Hippocampal formation (tissue), 2 donors: ENCODE results near the gene DMRTA1.
A peak's percentile ranks its signal among the peaks of the same experiment; 100 is the strongest.
"Not testable (repeated sequence)": the region's sequence is repeated elsewhere in the genome, so short reads cannot be mapped to it uniquely, and the experiment has no call there.

ENCODE experiments used
- DNase-seq, 2 donors: peaks; one replicate each; lab custom pipeline; 2025; lab: John Stamatoyannopoulos, UW

The DMRTA1 gene

DNA sequence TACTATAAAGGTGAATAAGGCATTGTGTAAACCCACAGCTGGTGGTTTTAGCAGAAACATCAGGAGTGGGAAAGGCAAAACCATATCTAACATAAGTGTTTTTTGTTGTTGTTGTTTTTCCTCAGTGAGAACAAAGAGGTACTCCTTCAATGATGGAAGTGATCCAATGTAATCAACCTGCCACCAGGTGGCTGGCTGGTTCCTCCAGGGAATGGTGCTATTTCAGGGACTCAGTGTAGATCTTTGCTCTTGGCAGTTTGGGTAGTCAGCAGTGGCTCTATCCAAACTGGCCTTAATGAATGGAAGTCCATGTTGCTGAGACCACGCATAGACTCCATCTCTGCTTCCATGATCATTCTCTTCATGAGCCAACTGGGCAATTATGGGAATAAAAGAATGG, 10.8 kb downstream of the DMRTA1 start:
- DNase-seq, result no peak

- DNase-seq, result no peak
These were observed 16.6 kb downstream of the DMRTA1 start for GRCh38 chr9:22463205-22463604.

GRCh38 chr9:22469928-22470544, 23.4 kb downstream of the DMRTA1 start:
- no peak for DNase-seq

- DNase-seq, result no peak
These were observed 34.9 kb downstream of the DMRTA1 start for GRCh38 chr9:22481566-22481965.

DNA sequence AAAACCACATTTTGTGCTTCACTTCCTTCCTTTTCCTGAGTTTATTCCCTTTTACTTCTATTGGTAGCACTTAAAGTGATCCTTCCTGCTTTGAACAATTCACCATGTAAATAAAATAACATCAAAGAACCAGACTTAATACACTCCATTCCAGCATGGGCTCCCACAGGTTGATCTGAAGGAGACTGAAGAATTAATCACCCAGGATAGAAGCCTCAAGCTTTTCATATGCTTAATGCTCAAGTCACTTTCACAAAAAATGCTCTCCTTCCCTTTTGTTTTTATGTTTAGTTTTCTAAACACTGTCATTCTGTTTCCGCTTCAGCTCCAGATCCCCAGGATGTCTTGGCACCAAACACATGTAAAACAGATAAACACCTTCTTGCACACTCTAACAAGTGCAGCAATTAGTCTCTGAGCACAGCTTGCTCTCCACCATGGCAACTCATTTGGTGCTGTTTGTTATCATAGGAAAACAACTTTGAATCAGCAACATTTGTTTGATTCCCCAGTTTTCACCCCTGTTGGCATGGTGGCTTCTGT, 37.0 kb downstream of the DMRTA1 start:
- peak in 1 of 2 donors; percentile 7 for DNase-seq

DNA sequence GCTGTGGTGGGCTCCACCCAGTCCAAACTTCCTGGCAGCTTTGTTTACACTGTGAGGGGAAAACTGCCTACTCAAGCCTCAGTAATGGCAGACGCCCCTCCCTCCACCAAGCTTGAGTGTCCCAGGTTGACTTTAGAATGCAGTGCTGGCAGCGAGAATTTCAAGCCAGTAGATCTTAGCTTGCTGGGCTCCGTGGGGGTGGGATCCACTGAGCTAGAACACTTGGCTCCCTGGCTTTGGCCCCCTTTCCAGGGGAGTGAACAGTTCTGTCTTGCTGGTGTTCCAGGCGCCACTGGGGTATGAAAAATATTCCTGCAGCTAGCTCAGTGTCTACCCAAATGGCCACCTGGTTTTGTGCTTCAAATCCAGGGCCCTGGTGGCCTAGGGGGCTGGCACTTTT, 49.6 kb downstream of the DMRTA1 start:
- not testable (repeated sequence) for DNase-seq
